ENCODE results near the gene NR6A1. TPM values are rescaled to one million over a fixed set of nuclear protein-coding genes. Genes with fewer than 3 reads are reported as not detected.
A peak's percentile ranks its signal among the peaks of the same experiment; 100 is the strongest.

NR6A1 gene
- total and polyA plus RNA-seq, 2 of the 8 experiments (the other 6 are each of a cell fraction or from before 2014, with no cell fraction given): 93.2 to 237 TPM

- Histone ChIP-seq H3K23me2 (ENCODE audit: low read depth, low read length) (no peaks in the 10 kb centered on the region), H3K9ac (replicated peaks in 1 of 4; ENCODE audit: extremely low read depth in 1 of 4, low read depth in 3 of 4, low read length in 3 of 4) (no peak overlapping the region), H2BK15ac (ENCODE audit: low read length) (no peak overlapping the region), H3K23ac (ENCODE audit: insufficient read length) (no peak overlapping the region), H3K4ac (replicated peaks; ENCODE audit: insufficient read length, low read depth, low read length) (no peak overlapping the region), H3K36me3 (ENCODE audit: control insufficient read depth in 2 of 4, insufficient read depth in 4 of 4, low read length in 3 of 4) (peaks cover 5 to 9% (median 7%) of the 10 kb centered on the region in 4 experiments; a peak in 6 of 8 replicates), H3K79me2 (ENCODE audit: control insufficient read depth in 1 of 2, insufficient read depth in 2 of 2, low read length in 2 of 2) (peaks cover 0 to 64% of the 10 kb centered on the region in 2 experiments; a peak in 3 of 4 replicates), H2AK5ac (ENCODE audit: low read depth, low read length) (no peak overlapping the region), H4K5ac (ENCODE audit: insufficient read length, low read depth, low read length) (no peak overlapping the region), H3K79me1 (ENCODE audit: low read depth, low read length) (no peaks in the 10 kb centered on the region), H4K91ac (replicated peaks; ENCODE audit: insufficient read length, low read length) (no peak overlapping the region), H2BK120ac (replicated peaks; ENCODE audit: low read depth, low read length) (no peak overlapping the region), H4K8ac (ENCODE audit: extremely low read depth, insufficient read depth, low read length) (no peak overlapping the region), H3K56ac (replicated peaks; ENCODE audit: insufficient read length, low read depth, low read length) (no peak overlapping the region), H3K27ac (ENCODE audit: low read depth, low read length) (peak overlapping the region; percentile 12; the same call in 1 of the 2 replicates), H2BK20ac (ENCODE audit: low read length) (no peak overlapping the region), H2BK5ac (ENCODE audit: low read depth, low read length) (0 out of 2 replicates have a peak overlapping the region, but pooled peaks have one; percentile 12), H3K4me1 (replicated peaks in 1 of 4; ENCODE audit: control insufficient read depth in 3 of 4, insufficient read depth in 4 of 4, low read length in 3 of 4) (peaks cover 6 to 19% (median 9%) of the 10 kb centered on the region in 4 experiments; a peak in 6 of 7 replicates), H2BK12ac (ENCODE audit: low read depth, low read length) (peak overlapping the region; percentile 10; the same call in 1 of the 2 replicates), H2AFZ (ENCODE audit: low read length) (no peak overlapping the region), H3K4me2 (ENCODE audit: insufficient read depth in 1 of 2, low read depth in 2 of 2, low read length in 2 of 2) (peak overlapping the region in 1 of 2 experiments; percentile 27; a peak in 1 of 4 replicates), H3K14ac (ENCODE audit: insufficient read length) (no peak overlapping the region), H3K4me3 (ENCODE audit: extremely low read depth in 1 of 4, insufficient read depth in 2 of 4, low read depth in 3 of 4, low read length in 4 of 4) (no peak overlapping the region), H3K18ac (ENCODE audit: extremely low read depth, low read length) (no peak overlapping the region), H3K9me3 (ENCODE audit: insufficient read depth in 2 of 2, low read depth in 1 of 2, low read length in 1 of 2) (no peaks in the 10 kb centered on the region), H3K27me3 (replicated peaks in 1 of 4; ENCODE audit: control insufficient read depth in 3 of 4, extremely low read depth in 1 of 4, insufficient read depth in 3 of 4, low read length in 3 of 4) (no peaks in the 10 kb centered on the region), H4K20me1 (replicated peaks in 1 of 2; ENCODE audit: control insufficient read depth in 1 of 2, insufficient read depth in 2 of 2, low read length in 2 of 2) (peaks cover 2 to 4% of the 10 kb centered on the region in 2 experiments)
- ChIA-PET CTCF (ENCODE audit: partially characterized antibody) (interaction anchor here (0.9 to 4.3 kb wide), 10 partner anchors 8 to 179 kb away, joined by 3 to 20 read pairs (median 4); no protein-coding TSS in a partner anchor), POLR2A (ENCODE audit: partially characterized antibody) (interaction anchor here (0.9 to 1.7 kb wide), 2 partner anchors 9 to 122 kb away, joined by 4 to 7 read pairs; no protein-coding TSS in a partner anchor)
- DNase-seq (ENCODE audit: low read depth in 1 of 2, low spot score in 2 of 2) (no peak), FAIRE-seq (no peak)
- TF ChIP-seq MAX (IDR thresholded peaks at IDR 0.05) (no peak), GABPA (IDR thresholded peaks at IDR 0.05; ENCODE audit: borderline replicate concordance, insufficient read depth, low read length) (no peak), ATF2 (IDR thresholded peaks at IDR 0.05; ENCODE audit: low read length) (no peak), CBX5 (IDR thresholded peaks at IDR 0.05; ENCODE audit: low read depth, low read length) (no peak), KDM1A (IDR thresholded peaks at IDR 0.05; ENCODE audit: borderline replicate concordance, low read length) (no peak), RFX5 (IDR thresholded peaks at IDR 0.05; ENCODE audit: borderline replicate concordance, low read depth, low read length) (no peak), SIRT6 (IDR thresholded peaks at IDR 0.05; ENCODE audit: low read length) (no peak), TAF1 (IDR thresholded peaks at IDR 0.05; ENCODE audit: low read depth, low read length) (no peak), RBBP5 (IDR thresholded peaks at IDR 0.05; ENCODE audit: borderline replicate concordance, low read depth, low read length) (no peak), NRF1 (IDR thresholded peaks at IDR 0.05; ENCODE audit: low read depth, low read length) (no peak)
- 84% methylated on average over 14 of the region's 14 CpGs; no CpG with 5 or more reads in 1 of the 2 experiments for WGBS, 2 experiments (ENCODE audit: extremely low coverage in 1 of 2, insufficient coverage in 1 of 2, insufficient read length in 1 of 2, insufficient replicate concordance in 2 of 2, low coverage in 1 of 2, low lambda C conversion rate in 2 of 2, missing lambda C conversion rate in 1 of 2)
These were observed 37.0 kb downstream of the NR6A1 start for GRCh38 chr9:124733964-124734740.

Measured in H1 (cell line).